GM21447 (cell line): ENCODE results near the gene GNPDA2.
A peak's percentile ranks its signal among the peaks of the same experiment; 100 is the strongest.
"Not testable (repeated sequence)": the region's sequence is repeated elsewhere in the genome, so short reads cannot be mapped to it uniquely, and the experiment has no call there.

Experiments used
- ATAC-seq: cut with Tn5 transposase; IDR thresholded peaks from one replicate; pipeline ENCODE4 v1.9.1; 2021; ENCODE audit not compliant: unreplicated experiment

GNPDA2 gene

GRCh38 chr4:44726038-44726871, at the start of gene GNPDA2:
Gene GNPDA2, minus strand, starts transcription at chr4:44726556. Its CDS starts 4,349 bp downstream, at chr4:44722207.
- peak; percentile 87 for ATAC-seq

GRCh38 chr4:44772340-44772739, 46.0 kb upstream of the GNPDA2 start:
- no peak for ATAC-seq

- no peak for ATAC-seq
These were observed 45.4 kb upstream of the GNPDA2 start for GRCh38 chr4:44771789-44772188.

- no peak for ATAC-seq
These were observed 40.1 kb upstream of the GNPDA2 start for GRCh38 chr4:44766453-44766852.

- ATAC-seq = no peak
These were observed 38.8 kb upstream of the GNPDA2 start for GRCh38 chr4:44765116-44765515.

GRCh38 chr4:44761306-44761705, 35.0 kb upstream of the GNPDA2 start:
- ATAC-seq = no peak

GRCh38 chr4:44760142-44760898, 34.0 kb upstream of the GNPDA2 start:
- peak; percentile 63 for ATAC-seq

- no peak for ATAC-seq
These were observed 30.2 kb upstream of the GNPDA2 start for GRCh38 chr4:44756559-44756958.

- no peak for ATAC-seq
These were observed 13.8 kb upstream of the GNPDA2 start for GRCh38 chr4:44740201-44740600.

- ATAC-seq = no peak
These were observed 12.3 kb upstream of the GNPDA2 start for GRCh38 chr4:44738615-44739014.

- no peak for ATAC-seq
These were observed 10.5 kb upstream of the GNPDA2 start for GRCh38 chr4:44736900-44737299.

- not testable (repeated sequence) for ATAC-seq
These were observed 2.3 kb upstream of the GNPDA2 start for GRCh38 chr4:44728694-44729093.

- ATAC-seq = no peak
These were observed 1.1 kb upstream of the GNPDA2 start for GRCh38 chr4:44727471-44727870.

- ATAC-seq = no peak
These were observed 674 bp downstream of the GNPDA2 start for GRCh38 chr4:44725726-44726037.

- no peak for ATAC-seq
These were observed 1.2 kb downstream of the GNPDA2 start for GRCh38 chr4:44725166-44725565.

GRCh38 chr4:44722001-44722400, 4.4 kb downstream of the GNPDA2 start:
- no peak for ATAC-seq

- ATAC-seq = no peak
These were observed 6.0 kb downstream of the GNPDA2 start for GRCh38 chr4:44720371-44720770.

- ATAC-seq = no peak
These were observed 9.8 kb downstream of the GNPDA2 start for GRCh38 chr4:44716597-44716996.

- ATAC-seq = no peak
These were observed 13.2 kb downstream of the GNPDA2 start for GRCh38 chr4:44713125-44713524.

GRCh38 chr4:44704673-44705072, 21.7 kb downstream of the GNPDA2 start:
- ATAC-seq = no peak

- no peak for ATAC-seq
These were observed 25.3 kb downstream of the GNPDA2 start for GRCh38 chr4:44701037-44701436.

- ATAC-seq = no peak
These were observed 25.9 kb downstream of the GNPDA2 start for GRCh38 chr4:44700427-44700826.
